Measurements from ENCODE around the gene SSBP2. TPM values are rescaled to one million over a fixed set of nuclear protein-coding genes. Genes with fewer than 3 reads are reported as not detected.

The SSBP2 gene
- total RNA-seq, 2 experiments from 2014 or later = 11.7 to 12.9 TPM

DNA sequence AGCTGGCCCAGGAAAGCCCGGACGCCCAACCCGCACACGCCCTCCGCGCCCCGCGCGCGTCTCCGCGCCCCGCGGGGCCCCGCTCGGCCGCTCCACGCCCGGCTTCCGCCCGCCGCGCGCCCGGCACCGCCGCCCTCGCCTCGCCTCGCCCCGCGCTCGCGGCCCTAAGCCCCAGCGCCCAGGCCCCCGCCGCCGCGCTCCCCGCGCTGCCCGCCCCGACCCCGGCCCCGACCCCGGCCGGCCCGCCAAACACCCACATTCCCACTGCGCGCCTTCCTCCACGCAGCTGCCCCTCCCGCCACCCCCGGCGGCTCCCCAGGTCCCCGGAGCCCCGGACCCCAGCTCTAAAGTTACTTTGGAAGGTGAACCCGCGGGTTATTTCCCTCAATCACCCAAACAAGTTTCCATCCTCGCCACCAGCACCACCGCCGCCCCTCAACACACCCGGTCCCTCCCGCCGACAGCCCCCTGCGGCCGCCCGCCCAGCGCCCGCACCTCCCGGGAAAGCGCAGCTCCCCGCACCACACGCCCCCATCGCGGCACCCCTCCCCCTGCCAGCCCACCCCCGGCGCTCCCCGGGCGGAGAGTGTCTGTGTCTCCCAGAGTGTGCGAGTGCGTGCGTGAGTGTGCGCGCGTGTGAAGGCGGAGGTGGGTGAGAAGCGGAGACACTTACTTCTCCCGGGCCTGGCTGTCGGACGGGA, 439 bp downstream of the SSBP2 start:
- ATAC-seq (no peak), DNase-seq (peak; percentile 24)
- Mint-ChIP-seq H3K36me3 (ENCODE audit: low read depth) (no peaks in the 10 kb centered on the region), H3K27me3 (peaks cover 3% of the 10 kb centered on the region), H3K27ac (peak overlapping the region; percentile 85), H3K4me1 (ENCODE audit: low read depth) (peaks cover 30% of the 10 kb centered on the region), H3K9me3 (no peaks in the 10 kb centered on the region), H3K4me3 (peak overlapping the region; percentile 87)
- intact Hi-C loops (cut with micrococcal nuclease) = loop anchor here (1.0 kb wide), 1 partner anchor 101 kb away; no protein-coding TSS in a partner anchor
- ChIA-PET CTCF (interaction anchor here (0.7 to 2.5 kb wide), 7 partner anchors 11 to 415 kb away, joined by 3 to 25 read pairs (median 3); no protein-coding TSS in a partner anchor), POLR2A (interaction anchor here (0.7 to 4.5 kb wide), 13 partner anchors 9 to 528 kb away, joined by 3 to 42 read pairs (median 4); partner anchors contain the start of genes ATG10 and RPS23)
- TF ChIP-seq, protein P1, sequence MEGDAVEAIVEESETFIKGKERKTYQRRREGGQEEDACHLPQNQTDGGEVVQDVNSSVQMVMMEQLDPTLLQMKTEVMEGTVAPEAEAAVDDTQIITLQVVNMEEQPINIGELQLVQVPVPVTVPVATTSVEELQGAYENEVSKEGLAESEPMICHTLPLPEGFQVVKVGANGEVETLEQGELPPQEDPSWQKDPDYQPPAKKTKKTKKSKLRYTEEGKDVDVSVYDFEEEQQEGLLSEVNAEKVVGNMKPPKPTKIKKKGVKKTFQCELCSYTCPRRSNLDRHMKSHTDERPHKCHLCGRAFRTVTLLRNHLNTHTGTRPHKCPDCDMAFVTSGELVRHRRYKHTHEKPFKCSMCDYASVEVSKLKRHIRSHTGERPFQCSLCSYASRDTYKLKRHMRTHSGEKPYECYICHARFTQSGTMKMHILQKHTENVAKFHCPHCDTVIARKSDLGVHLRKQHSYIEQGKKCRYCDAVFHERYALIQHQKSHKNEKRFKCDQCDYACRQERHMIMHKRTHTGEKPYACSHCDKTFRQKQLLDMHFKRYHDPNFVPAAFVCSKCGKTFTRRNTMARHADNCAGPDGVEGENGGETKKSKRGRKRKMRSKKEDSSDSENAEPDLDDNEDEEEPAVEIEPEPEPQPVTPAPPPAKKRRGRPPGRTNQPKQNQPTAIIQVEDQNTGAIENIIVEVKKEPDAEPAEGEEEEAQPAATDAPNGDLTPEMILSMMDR (IDR thresholded peaks at IDR 0.05) = no peak

DNA sequence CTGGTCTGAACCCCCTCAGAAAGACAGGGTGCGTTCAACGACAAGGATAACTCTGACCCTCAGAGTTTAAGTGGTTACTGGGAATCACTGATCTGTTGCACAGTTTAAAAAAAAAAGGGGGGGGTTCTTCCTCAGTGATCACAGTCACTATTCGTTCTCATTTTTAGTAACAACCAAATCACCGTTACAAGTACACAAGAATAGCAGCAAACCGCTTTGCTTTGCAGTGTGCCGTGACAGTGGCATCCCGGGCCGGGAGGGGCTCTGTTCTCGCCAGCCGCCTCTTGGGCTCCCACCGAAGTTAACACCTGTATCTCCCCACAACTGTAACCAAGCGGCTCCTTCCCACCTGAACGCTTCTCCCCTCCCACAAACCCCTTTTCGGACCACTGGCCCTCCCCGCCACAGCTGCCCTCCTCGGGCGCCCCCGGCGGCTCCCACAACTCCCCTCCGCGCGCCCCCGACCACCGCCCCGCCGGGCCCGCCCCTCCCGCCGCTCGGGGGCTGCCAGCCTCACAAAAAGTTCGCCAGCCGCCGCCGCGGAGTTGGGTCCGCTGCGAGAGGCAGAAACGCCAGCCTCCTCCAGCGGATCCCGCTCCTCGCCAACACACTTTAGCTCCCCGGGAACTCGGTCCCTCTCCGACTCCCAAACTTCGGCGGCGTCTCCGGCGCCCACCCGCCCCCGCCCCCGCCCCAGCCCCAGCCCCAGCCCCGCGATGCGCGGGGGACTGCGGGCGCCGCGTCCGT, 1.2 kb downstream of the SSBP2 start:
- ATAC-seq = peak; percentile 5

DNA sequence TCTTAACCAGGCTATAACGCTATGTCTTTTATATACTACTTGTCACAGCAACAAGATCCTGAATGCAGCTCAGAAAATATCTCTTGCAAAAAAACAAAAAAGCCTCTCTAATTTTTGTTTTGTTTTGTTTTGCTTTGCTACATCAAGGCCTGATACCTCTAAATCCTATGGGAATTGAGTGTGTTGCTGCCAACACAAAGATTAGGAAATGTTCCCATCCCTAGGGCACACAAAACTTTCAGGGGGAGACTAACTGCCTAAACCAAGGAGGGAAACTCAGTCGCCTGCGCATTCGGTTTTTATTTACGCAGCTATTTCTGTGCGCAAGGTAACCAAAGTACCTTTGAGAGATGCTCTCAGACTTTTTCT, 1.7 kb downstream of the SSBP2 start:
- Mint-ChIP-seq H3K27me3 (peaks cover 1% of the 10 kb centered on the region), H3K4me3 (peak overlapping the region; percentile 84), H3K4me1 (ENCODE audit: low read depth) (peaks cover 30% of the 10 kb centered on the region), H3K9me3 (no peaks in the 10 kb centered on the region), H3K27ac (peak overlapping the region; percentile 81), H3K36me3 (ENCODE audit: low read depth) (no peaks in the 10 kb centered on the region)
- ChIA-PET POLR2A (interaction anchor here (0.6 to 4.5 kb wide), 2 partner anchors 102 to 879 kb away, joined by 3 to 42 read pairs; no protein-coding TSS in a partner anchor), CTCF (interaction anchor here (0.7 to 2.2 kb wide), 3 partner anchors 90 to 416 kb away, joined by 3 to 5 read pairs (median 3); no protein-coding TSS in a partner anchor)
- intact Hi-C loops (cut with micrococcal nuclease) = loop anchor here (5.0 kb wide), 1 partner anchor 242 kb away; no protein-coding TSS in a partner anchor
- DNase-seq (no peak), ATAC-seq (no peak)
- TF ChIP-seq, protein P1 (IDR thresholded peaks at IDR 0.05) = no peak

More for the DNA sequence above, 1.2 kb downstream of the SSBP2 start:
- peak; percentile 67 for DNase-seq
- ChIA-PET POLR2A (interaction anchor here (0.6 to 4.5 kb wide), 6 partner anchors 12 to 879 kb away, joined by 3 to 42 read pairs (median 4); partner anchors contain the start of genes ATG10 and RPS23), CTCF (interaction anchor here (0.7 to 2.5 kb wide), 4 partner anchors 12 to 416 kb away, joined by 3 to 25 read pairs (median 6); no protein-coding TSS in a partner anchor)
- intact Hi-C loops (cut with micrococcal nuclease) = loop anchor here (5.0 kb wide), 1 partner anchor 242 kb away; no protein-coding TSS in a partner anchor
- TF ChIP-seq, protein P1 (IDR thresholded peaks at IDR 0.05) = no peak
- peaks cover 3% of the 10 kb centered on the region for H3K27me3 Mint-ChIP-seq
- peak overlapping the region; percentile 84 for H3K4me3 Mint-ChIP-seq
- H3K27ac Mint-ChIP-seq = peak overlapping the region; percentile 81
- no peaks in the 10 kb centered on the region for H3K36me3 Mint-ChIP-seq (ENCODE audit: low read depth)
- H3K4me1 Mint-ChIP-seq (ENCODE audit: low read depth) = peaks cover 30% of the 10 kb centered on the region
- H3K9me3 Mint-ChIP-seq = no peaks in the 10 kb centered on the region

DNA sequence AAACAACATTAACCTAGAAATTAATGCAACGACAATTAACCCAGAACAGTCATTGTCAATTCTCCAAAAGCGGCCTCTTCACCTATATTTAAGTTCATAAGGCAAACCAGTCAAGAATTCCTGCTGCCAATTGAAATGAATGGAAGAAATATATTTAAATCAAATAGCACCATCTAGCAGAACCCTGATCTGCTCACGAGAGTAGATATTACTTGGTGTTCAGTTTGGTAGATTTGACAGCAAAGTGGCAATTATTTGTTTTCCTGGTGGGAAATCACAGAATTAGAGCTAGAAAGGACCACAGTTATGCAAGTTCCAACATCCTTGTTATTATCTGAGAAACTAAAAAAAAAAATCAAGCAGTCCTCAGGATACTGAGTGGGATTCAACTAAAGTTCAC, 2.3 kb downstream of the SSBP2 start:
- Mint-ChIP-seq H3K4me1 (ENCODE audit: low read depth) (peaks cover 30% of the 10 kb centered on the region), H3K27me3 (peaks cover 1% of the 10 kb centered on the region), H3K36me3 (ENCODE audit: low read depth) (no peaks in the 10 kb centered on the region), H3K27ac (no peak overlapping the region), H3K4me3 (peak overlapping the region; percentile 84), H3K9me3 (no peaks in the 10 kb centered on the region)
- ATAC-seq (no peak), DNase-seq (no peak)
- intact Hi-C loops (cut with micrococcal nuclease) = loop anchor here (5.0 kb wide), 1 partner anchor 241 kb away; no protein-coding TSS in a partner anchor
- ChIA-PET POLR2A (no interaction called here), CTCF (interaction anchor here (0.7 kb wide), 1 partner anchor 91 kb away, joined by 3 read pairs; no protein-coding TSS in a partner anchor)
- TF ChIP-seq, protein P1 (IDR thresholded peaks at IDR 0.05) = no peak
